Left ventricle myocardium inferior (tissue), 1 donor: ENCODE results near the gene MAGEA11. TPM values are rescaled to one million over a fixed set of nuclear protein-coding genes. Genes with fewer than 3 reads are reported as not detected.
"Not testable (repeated sequence)": the region's sequence is repeated elsewhere in the genome, so short reads cannot be mapped to it uniquely, and the experiment has no call there.

Experiments
- DNase-seq: peaks from one replicate; pipeline ENCODE4 v3.0.0-alpha.2; 2020
- H3K27ac ChIP-seq: fragments of 200-600 bp; replicated peaks from 2 replicates; pipeline ENCODE4 v1.8.0; 2021
- H3K27me3 ChIP-seq: fragments of 200-600 bp; 2 replicates; pipeline ENCODE4 v1.8.0; 2021; ENCODE audit warnings: low read depth
- H3K36me3 ChIP-seq: fragments of 200-600 bp; 2 replicates; pipeline ENCODE4 v1.8.0; 2021
- H3K4me1 ChIP-seq: fragments of 200-600 bp; 2 replicates; pipeline ENCODE4 v1.8.0; 2021
- H3K4me3 ChIP-seq: fragments of 200-600 bp; 2 replicates; pipeline ENCODE4 v1.8.0; 2021; ENCODE audit warnings: mild to moderate bottlenecking, moderate library complexity
- H3K9me3 ChIP-seq: fragments of 200-600 bp; replicated peaks from 2 replicates; pipeline ENCODE4 v1.8.0; 2021
- intact Hi-C: fragments of 100-400 bp; cut with micrococcal nuclease; formaldehyde crosslinking; loops from one replicate; pipeline ENCODE4 v1.11.0; 2022
- total RNA-seq: library from RNA; stranded (reverse); fragmentation: NEBNext Ultra II Directional; extraction: Animal tissue kit (Norgen Biotek cat#: 25700); gene quantifications from one replicate; pipeline ENCODE4 v1.2.1, GENCODE V29; 2021
- TF ChIP-seq, protein P1 (sequence below): fragments of 200-600 bp; IDR thresholded peaks from 2 replicates; pipeline ENCODE4 v1.8.0; 2021; ENCODE audit warnings: antibody characterized with exemption, mild to moderate bottlenecking, borderline replicate concordance
- donor health status: DM: no; HTN: yes; CAD: no; lungs with severe emphysema.

MAGEA11 gene
- total RNA-seq, 1 donor from 2014 or later = not detected

DNA sequence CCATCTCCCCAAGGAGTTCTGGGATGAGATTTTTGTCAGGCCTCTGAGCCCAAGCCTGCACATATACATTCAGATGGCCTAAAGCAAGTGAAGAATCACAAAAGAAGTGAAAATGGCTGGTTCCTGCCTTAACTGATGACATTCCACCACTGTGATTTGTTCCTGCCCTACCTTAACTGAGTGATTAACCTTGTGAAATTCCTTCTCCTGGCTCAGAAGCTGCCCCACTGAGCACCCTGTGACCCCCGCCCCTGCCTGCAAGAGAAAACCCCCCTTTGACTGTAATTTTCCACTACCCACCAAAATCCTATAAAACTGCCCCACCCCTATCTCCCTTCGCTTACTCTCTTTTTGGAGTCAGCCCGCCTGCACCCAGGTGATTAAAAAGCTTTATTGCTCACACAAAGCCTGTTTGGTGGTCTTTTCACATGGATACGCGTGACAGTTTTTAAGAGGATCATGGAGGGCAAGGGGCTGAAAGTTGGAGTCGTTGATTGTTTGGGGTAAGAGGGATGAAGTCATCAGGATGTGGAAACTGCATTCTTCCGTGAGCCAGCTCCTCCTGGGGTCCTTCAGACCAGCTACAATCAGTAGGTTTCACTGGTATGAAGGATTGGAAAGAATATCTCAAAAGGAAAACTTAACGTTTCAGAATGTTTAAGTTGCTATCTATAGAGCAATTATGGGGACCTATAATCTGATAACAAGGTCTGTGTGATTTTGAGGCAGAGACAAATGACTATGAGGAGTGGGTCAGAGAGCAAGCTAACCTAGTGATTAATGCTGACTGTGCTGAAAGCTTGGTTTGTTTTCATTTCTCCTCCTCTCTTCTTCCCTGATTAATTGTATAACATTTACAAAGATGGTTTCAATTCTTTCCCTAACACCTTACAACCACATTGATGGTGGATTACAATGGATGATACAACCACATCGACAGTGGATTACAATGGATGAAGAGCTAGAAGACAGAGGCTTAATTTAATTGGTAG is 28.6 kb upstream of the MAGEA11 start:
- Histone ChIP-seq H3K36me3 (no peaks in the 10 kb centered on the region), H3K9me3 (no peaks in the 10 kb centered on the region), H3K27ac (no peak overlapping the region), H3K27me3 (no peaks in the 10 kb centered on the region), H3K4me1 (no peaks in the 10 kb centered on the region), H3K4me3 (no peak overlapping the region)
- no peak for DNase-seq
- intact Hi-C loops = no loop called here
- TF ChIP-seq, protein P1, sequence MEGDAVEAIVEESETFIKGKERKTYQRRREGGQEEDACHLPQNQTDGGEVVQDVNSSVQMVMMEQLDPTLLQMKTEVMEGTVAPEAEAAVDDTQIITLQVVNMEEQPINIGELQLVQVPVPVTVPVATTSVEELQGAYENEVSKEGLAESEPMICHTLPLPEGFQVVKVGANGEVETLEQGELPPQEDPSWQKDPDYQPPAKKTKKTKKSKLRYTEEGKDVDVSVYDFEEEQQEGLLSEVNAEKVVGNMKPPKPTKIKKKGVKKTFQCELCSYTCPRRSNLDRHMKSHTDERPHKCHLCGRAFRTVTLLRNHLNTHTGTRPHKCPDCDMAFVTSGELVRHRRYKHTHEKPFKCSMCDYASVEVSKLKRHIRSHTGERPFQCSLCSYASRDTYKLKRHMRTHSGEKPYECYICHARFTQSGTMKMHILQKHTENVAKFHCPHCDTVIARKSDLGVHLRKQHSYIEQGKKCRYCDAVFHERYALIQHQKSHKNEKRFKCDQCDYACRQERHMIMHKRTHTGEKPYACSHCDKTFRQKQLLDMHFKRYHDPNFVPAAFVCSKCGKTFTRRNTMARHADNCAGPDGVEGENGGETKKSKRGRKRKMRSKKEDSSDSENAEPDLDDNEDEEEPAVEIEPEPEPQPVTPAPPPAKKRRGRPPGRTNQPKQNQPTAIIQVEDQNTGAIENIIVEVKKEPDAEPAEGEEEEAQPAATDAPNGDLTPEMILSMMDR = no peak

DNA sequence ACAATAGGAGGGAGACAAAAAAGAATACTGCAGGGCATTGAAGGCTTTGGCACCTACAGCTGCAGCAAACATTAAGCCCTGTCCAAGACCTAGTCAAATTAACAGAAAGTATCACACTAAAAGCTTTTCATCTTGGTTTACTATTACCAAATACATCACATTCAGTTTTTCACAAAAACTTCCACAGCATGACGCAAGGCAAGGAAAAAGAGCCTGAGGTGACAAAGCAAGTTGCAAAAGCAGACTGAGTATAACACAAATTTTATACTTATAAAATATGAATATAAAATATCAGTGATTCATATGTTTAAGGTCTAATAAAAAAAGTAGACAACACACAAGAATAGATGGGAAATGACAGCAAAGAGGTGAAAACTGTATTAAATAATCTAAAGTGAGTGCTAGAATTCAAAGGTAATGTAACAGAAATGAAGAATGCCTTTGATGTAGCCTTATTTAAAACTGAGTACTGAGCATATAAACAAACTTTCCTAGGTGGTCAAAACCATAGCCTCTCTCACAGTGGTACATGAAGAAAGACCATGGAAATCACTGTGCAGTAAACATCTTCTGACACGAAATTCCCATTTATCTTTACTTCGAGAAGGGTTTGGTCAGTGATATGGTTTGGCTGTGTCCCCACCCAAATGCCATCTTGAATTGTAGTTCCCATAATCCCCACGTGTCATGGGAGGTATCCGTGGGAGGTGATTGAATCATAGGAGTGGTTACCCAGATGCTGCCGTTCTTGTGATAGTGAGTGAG is 27.7 kb upstream of the MAGEA11 start:
- H3K36me3 ChIP-seq = no peaks in the 10 kb centered on the region
- TF ChIP-seq, protein P1 = no peak
- no peak overlapping the region for H3K4me3 ChIP-seq
- no peak overlapping the region for H3K27ac ChIP-seq
- intact Hi-C loops = no loop called here
- no peaks in the 10 kb centered on the region for H3K4me1 ChIP-seq
- no peaks in the 10 kb centered on the region for H3K9me3 ChIP-seq
- DNase-seq = no peak
- no peaks in the 10 kb centered on the region for H3K27me3 ChIP-seq

DNA sequence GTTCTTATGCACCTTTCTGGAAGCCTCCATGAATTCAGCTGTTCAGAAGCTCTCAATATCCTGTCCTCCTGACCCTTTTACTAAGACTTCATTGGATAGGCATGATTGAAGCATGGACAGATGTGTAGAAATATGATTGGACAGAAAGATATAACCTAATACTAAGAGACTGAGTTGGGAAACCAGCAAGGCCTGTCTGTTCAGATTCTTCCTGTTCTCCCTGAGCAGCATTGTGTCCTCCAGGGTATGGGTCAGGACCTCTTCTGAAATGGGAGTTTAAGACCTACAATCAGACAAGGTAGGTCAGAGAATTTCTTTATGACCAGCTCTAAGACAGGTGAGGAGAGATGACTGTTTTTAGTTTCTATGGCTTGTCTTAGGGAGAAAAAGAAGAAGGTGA is 23.9 kb upstream of the MAGEA11 start:
- Histone ChIP-seq H3K36me3 (no peaks in the 10 kb centered on the region), H3K4me1 (no peaks in the 10 kb centered on the region), H3K27ac (no peak overlapping the region), H3K9me3 (no peaks in the 10 kb centered on the region), H3K4me3 (no peak overlapping the region), H3K27me3 (no peaks in the 10 kb centered on the region)
- TF ChIP-seq, protein P1 = no peak
- DNase-seq = no peak
- intact Hi-C loops = no loop called here

DNA sequence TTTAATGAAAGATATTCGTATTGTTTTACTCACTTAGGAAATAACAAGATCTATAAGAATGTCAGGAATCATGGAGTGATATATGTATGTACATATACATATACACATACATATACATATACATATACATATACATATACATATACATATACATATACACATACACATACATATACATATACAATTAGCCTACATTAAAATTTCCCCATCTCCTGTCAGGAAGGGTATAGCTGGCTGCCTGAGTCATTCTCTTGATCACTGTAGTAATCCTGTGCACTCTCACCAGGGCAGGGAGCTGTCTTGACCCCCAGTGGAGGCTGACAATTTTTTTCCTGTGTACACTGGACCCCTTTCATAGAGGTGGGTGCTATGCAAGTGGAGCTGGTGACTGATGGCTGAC is 23.3 kb upstream of the MAGEA11 start:
- TF ChIP-seq, protein P1 = no peak
- Histone ChIP-seq H3K27ac (no peak overlapping the region), H3K27me3 (no peaks in the 10 kb centered on the region), H3K9me3 (no peaks in the 10 kb centered on the region), H3K4me1 (no peaks in the 10 kb centered on the region), H3K36me3 (no peaks in the 10 kb centered on the region), H3K4me3 (no peak overlapping the region)
- no peak for DNase-seq
- intact Hi-C loops = no loop called here

DNA sequence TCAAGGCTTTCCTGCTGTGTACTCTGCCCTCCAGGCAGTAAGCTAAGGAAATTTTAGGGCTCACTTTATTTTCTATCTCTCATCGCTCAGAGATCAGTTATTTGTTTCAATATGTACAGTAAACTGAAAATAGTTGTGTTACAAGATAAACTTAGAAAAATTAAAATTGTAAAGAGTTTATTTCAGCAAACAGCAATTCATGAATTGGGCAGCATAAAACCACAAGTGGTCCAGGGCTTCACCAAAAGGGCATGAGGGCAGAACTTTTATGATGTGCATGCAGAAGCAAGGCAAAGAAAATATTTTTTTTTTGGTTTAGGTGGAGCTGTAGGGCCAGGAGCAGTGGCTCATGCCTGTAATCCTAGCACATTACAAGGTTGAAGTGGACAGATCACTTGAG is 20.1 kb upstream of the MAGEA11 start:
- DNase-seq = no peak
- Histone ChIP-seq H3K27ac (no peak overlapping the region), H3K9me3 (no peaks in the 10 kb centered on the region), H3K36me3 (no peaks in the 10 kb centered on the region), H3K4me3 (no peak overlapping the region), H3K27me3 (no peaks in the 10 kb centered on the region), H3K4me1 (no peaks in the 10 kb centered on the region)
- intact Hi-C loops = no loop called here
- TF ChIP-seq, protein P1 = no peak

DNA sequence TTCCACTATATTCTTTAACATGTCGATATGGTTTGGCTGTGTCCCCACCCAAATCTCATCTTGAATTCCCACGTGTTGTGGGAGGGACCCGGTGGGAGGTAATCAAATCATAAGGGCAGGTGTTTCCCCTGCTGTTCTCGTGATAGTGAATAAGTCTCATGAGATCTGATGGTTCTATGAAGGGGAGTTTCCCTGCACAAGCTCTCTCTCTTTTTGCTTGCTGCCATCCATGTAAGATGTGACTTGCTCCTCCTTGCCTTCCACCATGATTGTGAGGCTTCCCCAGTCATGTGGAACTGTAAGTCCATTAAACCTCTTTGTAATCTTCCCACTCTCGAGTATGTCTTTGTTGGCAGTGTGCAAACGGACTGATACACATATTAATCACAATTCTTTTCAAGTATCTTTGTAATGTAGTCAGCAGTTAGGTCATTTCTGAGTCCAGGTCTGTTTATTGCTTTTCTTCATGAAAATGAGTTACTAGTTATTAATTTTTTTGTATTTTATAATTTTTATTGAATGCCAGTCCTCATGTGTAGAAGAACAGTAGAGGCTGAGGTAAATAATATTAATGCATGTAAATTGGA is 19.1 kb upstream of the MAGEA11 start:
- H3K4me1 ChIP-seq, H3K36me3 ChIP-seq, H3K27ac ChIP-seq, H3K27me3 ChIP-seq, H3K9me3 ChIP-seq, DNase-seq, H3K4me3 ChIP-seq, intact Hi-C loops: not testable (repeated sequence)
